ENCODE results near the gene PLXNB1.

The PLXNB1 gene

DNA sequence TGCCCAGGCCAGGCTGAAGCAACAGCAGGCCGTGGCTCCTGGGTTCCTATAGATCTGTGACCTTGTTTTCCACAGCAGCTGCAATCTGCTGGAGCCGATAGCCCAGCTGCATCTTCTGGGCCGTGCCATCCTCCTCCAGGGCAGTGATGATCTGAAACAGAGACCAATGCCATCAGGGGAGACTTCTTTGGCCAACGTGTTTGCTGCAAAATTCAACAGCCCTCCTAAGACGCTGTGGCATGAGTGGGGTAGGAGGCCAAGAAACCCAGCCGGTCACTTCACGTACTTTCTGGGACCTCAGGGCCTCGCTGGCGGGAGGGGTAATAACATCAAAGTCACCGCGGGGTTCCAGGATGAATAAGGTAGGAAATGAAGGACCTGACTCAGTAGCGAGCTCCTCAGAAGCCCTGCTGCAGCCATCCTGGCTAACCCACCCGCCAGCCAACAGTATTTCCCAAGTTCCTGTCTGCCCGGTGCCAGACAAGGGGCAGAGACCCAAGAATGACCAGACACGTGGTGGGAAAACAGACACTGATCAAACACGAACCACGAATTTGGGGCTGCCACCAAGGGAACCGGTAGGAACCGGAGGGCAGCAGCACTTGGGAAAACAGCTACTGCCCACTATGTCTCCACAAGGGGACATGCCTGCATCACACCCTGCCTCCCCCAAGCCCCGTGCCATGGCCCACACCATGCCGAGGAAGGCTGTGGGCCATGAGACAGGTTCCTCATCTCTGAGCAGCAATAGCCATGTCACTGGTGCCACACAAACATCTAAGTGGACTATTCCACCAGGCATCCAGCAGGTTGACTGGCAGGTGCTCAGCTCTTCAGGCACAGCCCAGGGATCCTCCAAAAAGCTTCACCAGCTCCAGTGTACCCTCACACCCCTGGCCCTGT lies 25.2 kb downstream of the PLXNB1 start:
- Histone ChIP-seq H3K27ac (ENCODE audit: extremely low read depth, low read depth, low read length) (no peak overlapping the region), H3K9me3 (ENCODE audit: control insufficient read depth, insufficient read depth, low read depth, low read length) (no peaks in the 10 kb centered on the region), H3K4me1 (ENCODE audit: control insufficient read depth, insufficient read depth, low read length) (no peaks in the 10 kb centered on the region), H3K4me3 (ENCODE audit: low read depth, low read length) (no peak overlapping the region), H3K36me3 (ENCODE audit: control insufficient read depth in 2 of 2, insufficient read depth in 1 of 2, low read length in 2 of 2) (peaks cover 0 to 45% of the 10 kb centered on the region in 2 experiments; a peak in 1 of 3 replicates)
- CTCF ChIA-PET: interaction anchor here (1.2 to 7.2 kb wide), 2 partner anchors 30 to 32 kb away, joined by 3 to 238 read pairs; no protein-coding TSS in a partner anchor
- POLR2A ChIA-PET: interaction anchor here (1.3 kb wide), 1 partner anchor 32 kb away, joined by 5 read pairs; no protein-coding TSS in a partner anchor
- TF ChIP-seq ZFHX2 (tag by site-specific recombination; conservative IDR thresholded peaks at IDR 0.05): no peak
- TF ChIP-seq ZNF530 (tag by site-specific recombination; IDR thresholded peaks at IDR 0.05; ENCODE audit: low read depth): no peak
- no peak for TF ChIP-seq YY2 (tag by site-specific recombination; IDR thresholded peaks at IDR 0.05)
- no peak for TF ChIP-seq OVOL3 (tag by site-specific recombination; IDR thresholded peaks at IDR 0.05)
- TF ChIP-seq ZNF266 (tag by site-specific recombination; IDR thresholded peaks at IDR 0.05; ENCODE audit: low read depth): no peak
- no peak for TF ChIP-seq ZNF785 (tag by site-specific recombination; IDR thresholded peaks at IDR 0.05)
- TF ChIP-seq MEIS1 (CRISPR knock-in tag; IDR thresholded peaks at IDR 0.05; ENCODE audit: borderline replicate concordance): no peak
- TF ChIP-seq, protein P1, sequence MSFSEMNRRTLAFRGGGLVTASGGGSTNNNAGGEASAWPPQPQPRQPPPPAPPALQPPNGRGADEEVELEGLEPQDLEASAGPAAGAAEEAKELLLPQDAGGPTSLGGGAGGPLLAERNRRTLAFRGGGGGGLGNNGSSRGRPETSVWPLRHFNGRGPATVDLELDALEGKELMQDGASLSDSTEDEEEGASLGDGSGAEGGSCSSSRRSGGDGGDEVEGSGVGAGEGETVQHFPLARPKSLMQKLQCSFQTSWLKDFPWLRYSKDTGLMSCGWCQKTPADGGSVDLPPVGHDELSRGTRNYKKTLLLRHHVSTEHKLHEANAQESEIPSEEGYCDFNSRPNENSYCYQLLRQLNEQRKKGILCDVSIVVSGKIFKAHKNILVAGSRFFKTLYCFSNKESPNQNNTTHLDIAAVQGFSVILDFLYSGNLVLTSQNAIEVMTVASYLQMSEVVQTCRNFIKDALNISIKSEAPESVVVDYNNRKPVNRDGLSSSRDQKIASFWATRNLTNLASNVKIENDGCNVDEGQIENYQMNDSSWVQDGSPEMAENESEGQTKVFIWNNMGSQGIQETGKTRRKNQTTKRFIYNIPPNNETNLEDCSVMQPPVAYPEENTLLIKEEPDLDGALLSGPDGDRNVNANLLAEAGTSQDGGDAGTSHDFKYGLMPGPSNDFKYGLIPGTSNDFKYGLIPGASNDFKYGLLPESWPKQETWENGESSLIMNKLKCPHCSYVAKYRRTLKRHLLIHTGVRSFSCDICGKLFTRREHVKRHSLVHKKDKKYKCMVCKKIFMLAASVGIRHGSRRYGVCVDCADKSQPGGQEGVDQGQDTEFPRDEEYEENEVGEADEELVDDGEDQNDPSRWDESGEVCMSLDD (tag by site-specific recombination; IDR thresholded peaks at IDR 0.05): no peak
- TF ChIP-seq ZNF274 (IDR thresholded peaks at IDR 0.05; ENCODE audit: low read length): no peak
- no peak for TF ChIP-seq ZNF274 (tag by site-specific recombination; IDR thresholded peaks at IDR 0.05; ENCODE audit: borderline replicate concordance)
- no peak for TF ChIP-seq KLF8 (tag by site-specific recombination; IDR thresholded peaks at IDR 0.05)
- TF ChIP-seq ZSCAN18 (tag by site-specific recombination; IDR thresholded peaks at IDR 0.05): no peak

DNA sequence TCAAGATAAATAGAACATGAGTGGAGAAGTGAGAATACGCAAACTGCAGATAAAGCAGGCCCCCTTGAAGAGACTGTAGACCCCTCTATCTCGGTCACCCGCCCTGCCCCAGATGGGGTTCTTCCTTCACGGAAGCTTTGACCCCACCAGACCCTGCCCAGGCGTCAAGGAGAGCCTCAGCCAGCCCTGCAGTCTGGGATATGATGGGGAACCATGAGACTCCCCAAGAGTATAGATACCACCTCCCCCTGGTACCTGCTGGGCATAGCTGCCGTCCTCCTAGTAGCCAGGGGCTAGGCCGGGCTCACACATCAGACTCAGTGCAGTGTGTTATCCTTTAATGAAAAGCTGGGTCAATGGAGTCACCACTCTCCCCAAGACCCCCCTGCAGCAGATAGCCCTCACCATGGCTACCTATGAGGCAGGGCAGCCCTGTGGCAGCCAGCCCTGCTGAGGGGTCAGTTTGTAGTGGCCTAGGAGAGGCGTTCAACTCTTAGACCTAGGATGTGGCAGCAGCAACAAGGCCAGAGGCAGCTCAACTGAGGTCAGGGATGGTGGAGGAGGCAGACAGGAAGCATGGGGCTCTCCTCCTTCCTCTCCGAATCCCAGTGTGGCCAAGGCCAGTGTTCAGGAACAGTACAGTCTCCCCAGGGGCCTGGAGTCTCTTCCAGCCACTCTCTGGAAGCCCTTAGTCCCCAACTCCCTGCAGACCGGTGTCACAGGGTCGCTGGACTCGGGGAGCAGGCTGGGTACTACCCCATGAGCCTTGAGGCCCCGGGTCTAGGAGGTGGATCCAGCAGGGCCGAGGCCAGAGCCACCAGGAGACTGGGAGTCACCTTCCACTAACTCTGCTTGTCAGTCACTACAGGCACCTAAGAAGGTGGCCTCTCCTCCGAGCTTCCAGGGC lies 26.1 kb downstream of the PLXNB1 start:
- TF ChIP-seq ZBTB7A (tag by site-specific recombination; IDR thresholded peaks at IDR 0.05; ENCODE audit: low read depth) (no peak), ZFP37 (tag by site-specific recombination; IDR thresholded peaks at IDR 0.05) (no peak), ZNF623 (tag by site-specific recombination; IDR thresholded peaks at IDR 0.05) (no peak)
- POLR2A ChIA-PET: interaction anchor here (1.3 kb wide), 1 partner anchor 32 kb away, joined by 5 read pairs; no protein-coding TSS in a partner anchor
- H3K36me3 ChIP-seq (ENCODE audit: control insufficient read depth in 2 of 2, insufficient read depth in 1 of 2, low read length in 2 of 2): peaks cover 0 to 36% of the 10 kb centered on the region in 2 experiments; a peak in 1 of 3 replicates
- H3K9me3 ChIP-seq (ENCODE audit: control insufficient read depth, insufficient read depth, low read depth, low read length): no peaks in the 10 kb centered on the region
- H3K4me3 ChIP-seq (ENCODE audit: low read depth, low read length): no peak overlapping the region
- no peak overlapping the region for H3K27ac ChIP-seq (ENCODE audit: extremely low read depth, low read depth, low read length)
- H3K4me1 ChIP-seq (ENCODE audit: control insufficient read depth, insufficient read depth, low read length): no peaks in the 10 kb centered on the region
- CTCF ChIA-PET: interaction anchor here (5.2 to 7.2 kb wide), 2 partner anchors 31 to 145 kb away, joined by 40 to 238 read pairs; no protein-coding TSS in a partner anchor

All from HEK293 (cell line).